ES-I3 (cell line): ENCODE results near the gene MYH11.

Experiments used
- H3K36me3 ChIP-seq: 2 replicates; pipeline ENCODE4 v1.6.1; 2013; ENCODE audit warnings: mild to moderate bottlenecking, low read length, control low read depth, moderate library complexity; ENCODE audit not compliant: insufficient read depth
- H3K4me1 ChIP-seq: 2 replicates; pipeline ENCODE4 v1.6.1; 2013; ENCODE audit warnings: mild to moderate bottlenecking, control low read depth, low read length; ENCODE audit not compliant: insufficient read depth
- H3K9ac ChIP-seq: 2 replicates; pipeline ENCODE4 v1.6.1; 2013; ENCODE audit warnings: low read depth, mild to moderate bottlenecking, low read length, moderate library complexity
- H3K9me3 ChIP-seq: 2 replicates; pipeline ENCODE4 v1.6.1; 2013; ENCODE audit warnings: mild to moderate bottlenecking, low read length, moderate library complexity; ENCODE audit not compliant: control insufficient read depth, insufficient read depth

The MYH11 gene

DNA sequence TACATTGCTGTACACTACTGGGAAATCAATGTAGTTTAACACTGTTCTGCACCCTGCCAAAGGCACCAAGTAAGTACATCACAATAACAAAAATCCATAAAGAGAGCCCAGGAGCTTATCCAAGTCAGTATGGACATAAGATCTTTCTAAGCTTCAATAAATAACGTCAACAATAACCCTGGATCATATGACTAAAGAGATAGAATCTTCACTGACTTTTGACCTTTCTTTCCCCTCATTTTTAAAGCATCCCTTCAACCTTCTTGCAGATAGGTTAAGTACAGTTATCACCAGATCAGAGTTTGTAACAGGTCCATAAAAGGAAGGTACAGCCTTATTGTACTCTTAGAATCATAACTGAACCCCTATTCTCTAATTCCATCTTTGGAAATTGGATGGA, 29.2 kb upstream of the MYH11 start:
- Histone ChIP-seq H3K36me3 (no peaks in the 10 kb centered on the region), H3K9ac (no peak overlapping the region), H3K9me3 (no peaks in the 10 kb centered on the region), H3K4me1 (peaks cover 5% of the 10 kb centered on the region)

DNA sequence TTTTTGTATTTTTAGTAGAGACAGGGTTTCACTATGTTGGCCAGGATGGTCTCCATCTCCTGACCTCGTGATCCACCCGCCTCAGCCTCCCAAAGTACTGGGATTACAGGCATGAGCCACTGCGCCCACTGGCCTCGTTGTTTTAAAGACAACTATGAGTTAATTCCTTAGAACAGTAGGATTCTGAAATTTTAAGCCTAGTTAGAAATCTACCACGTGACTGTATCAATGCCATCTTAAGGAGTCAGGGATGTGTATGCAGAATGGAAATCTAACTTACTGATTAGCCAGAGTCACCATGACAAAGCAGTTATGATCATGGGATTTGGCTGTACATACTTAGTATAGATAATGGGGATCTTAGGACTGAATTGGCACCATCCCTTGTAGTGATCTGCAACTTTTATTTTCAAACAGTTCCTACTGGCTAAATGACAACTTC, 28.8 kb upstream of the MYH11 start:
- no peaks in the 10 kb centered on the region for H3K9me3 ChIP-seq
- no peak overlapping the region for H3K9ac ChIP-seq
- no peaks in the 10 kb centered on the region for H3K36me3 ChIP-seq
- peaks cover 5% of the 10 kb centered on the region for H3K4me1 ChIP-seq

DNA sequence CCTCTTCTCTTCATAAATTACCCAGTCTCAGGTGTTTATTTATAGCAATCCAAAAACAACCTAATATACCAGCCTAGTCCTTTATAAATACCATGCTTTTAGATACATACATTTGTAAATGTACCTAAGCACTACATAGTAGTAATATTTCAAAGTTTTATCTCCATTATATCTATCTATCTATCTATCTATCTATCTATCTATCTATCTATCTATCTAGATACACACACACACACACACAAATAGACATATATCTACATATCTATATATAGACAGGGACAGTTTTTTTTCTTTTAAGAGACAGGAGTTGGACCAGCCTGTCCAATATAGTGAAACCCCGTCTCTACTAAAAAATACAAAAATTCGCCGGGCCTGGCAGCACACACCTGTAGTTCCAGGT, 25.7 kb upstream of the MYH11 start:
- H3K4me1 ChIP-seq = no peaks in the 10 kb centered on the region; the same call in 1 of the 2 replicates
- no peak overlapping the region for H3K9ac ChIP-seq
- H3K9me3 ChIP-seq = no peaks in the 10 kb centered on the region
- H3K36me3 ChIP-seq = 0 out of 2 replicates have a peak, but pooled peaks cover 3% of the 10 kb centered on the region

DNA sequence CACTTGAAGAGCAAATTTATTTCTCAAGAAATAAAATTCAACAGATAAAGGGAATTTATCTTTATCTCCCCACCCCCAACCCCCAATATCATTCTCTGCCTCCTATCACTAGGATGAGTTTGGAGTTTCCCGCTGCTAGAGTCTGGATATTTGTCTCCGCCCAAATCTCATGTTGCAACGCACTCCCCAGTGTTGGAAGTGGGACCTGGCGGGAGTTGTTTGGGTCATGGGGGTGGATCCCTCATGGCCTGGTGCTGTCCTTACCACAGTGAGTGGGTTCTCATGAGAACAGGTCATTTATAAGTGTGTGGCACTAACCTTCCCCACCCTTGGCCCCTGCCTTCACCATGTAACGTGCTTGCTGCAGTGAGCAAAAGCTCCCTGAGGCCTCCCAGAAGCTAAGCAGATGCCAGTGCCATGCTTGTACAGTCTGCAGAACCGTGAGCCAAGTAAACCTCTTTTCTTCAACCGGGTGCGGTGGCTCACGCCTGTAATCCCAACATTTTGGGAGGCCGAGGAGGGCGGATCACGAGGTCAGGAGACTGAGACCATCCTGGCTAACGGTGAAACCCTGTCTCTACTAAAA, 25.1 kb upstream of the MYH11 start:
- no peak overlapping the region for H3K9ac ChIP-seq
- no peaks in the 10 kb centered on the region for H3K9me3 ChIP-seq
- H3K36me3 ChIP-seq = peaks cover 6% of the 10 kb centered on the region; the same call in 1 of the 2 replicates
- H3K4me1 ChIP-seq = no peaks in the 10 kb centered on the region; the same call in 1 of the 2 replicates

- Histone ChIP-seq H3K9ac (no peak overlapping the region), H3K4me1 (no peaks in the 10 kb centered on the region; the same call in 1 of the 2 replicates), H3K9me3 (no peaks in the 10 kb centered on the region), H3K36me3 (peaks cover 6% of the 10 kb centered on the region)
These were observed 23.8 kb upstream of the MYH11 start for GRCh38 chr16:15880434-15881308.

- Histone ChIP-seq H3K4me1 (no peaks in the 10 kb centered on the region; the same call in 1 of the 2 replicates), H3K9me3 (no peaks in the 10 kb centered on the region), H3K36me3 (peaks cover 6% of the 10 kb centered on the region), H3K9ac (no peak overlapping the region)
These were observed 22.5 kb upstream of the MYH11 start for GRCh38 chr16:15879255-15879811.

DNA sequence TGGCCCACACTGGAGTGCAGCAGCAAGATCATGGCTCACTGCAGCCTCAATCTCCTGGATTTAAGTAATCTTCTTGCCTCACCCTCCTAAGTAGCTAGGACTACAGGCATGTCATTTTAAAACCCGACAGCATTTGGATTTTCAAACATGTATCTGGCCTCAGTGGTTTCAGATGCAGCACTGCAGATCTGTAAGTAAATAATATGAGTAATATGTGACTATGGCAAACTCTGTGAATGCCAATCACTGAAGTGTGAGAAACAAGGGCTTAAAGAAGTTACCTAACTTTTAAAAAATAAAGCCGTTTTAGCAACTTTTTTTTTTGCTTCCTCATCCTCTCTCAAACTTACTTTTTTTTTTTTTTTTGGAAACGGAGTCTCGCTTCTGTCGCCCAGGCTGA, 19.7 kb upstream of the MYH11 start:
- Histone ChIP-seq H3K9me3 (no peaks in the 10 kb centered on the region), H3K9ac (no peak overlapping the region), H3K4me1 (no peaks in the 10 kb centered on the region; the same call in 1 of the 2 replicates), H3K36me3 (peaks cover 15% of the 10 kb centered on the region)

- no peak overlapping the region for H3K9ac ChIP-seq
- H3K36me3 ChIP-seq = peaks cover 16% of the 10 kb centered on the region
- H3K9me3 ChIP-seq = no peaks in the 10 kb centered on the region
These were observed 18.0 kb upstream of the MYH11 start for GRCh38 chr16:15874745-15875314.

DNA sequence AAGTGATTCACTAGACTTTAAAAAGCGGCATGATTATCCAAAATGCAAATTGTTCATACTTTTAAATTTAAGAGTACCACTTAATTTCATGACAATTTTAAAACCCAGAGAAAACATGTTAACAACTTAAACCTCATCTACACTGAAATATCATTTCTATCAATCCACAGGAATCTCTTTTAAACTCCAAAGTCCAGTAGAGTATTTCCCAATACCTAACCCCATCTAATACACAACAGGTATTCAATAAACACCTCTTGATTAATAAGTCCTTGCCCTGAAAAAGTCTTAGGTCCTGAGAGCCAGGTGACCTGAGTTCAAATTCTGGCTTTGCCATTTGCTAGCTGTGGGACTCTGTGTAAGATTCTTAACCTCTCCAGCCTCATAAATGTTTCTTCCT, 16.9 kb upstream of the MYH11 start:
- Histone ChIP-seq H3K9ac (no peak overlapping the region), H3K4me1 (no peaks in the 10 kb centered on the region), H3K9me3 (no peaks in the 10 kb centered on the region), H3K36me3 (peaks cover 20% of the 10 kb centered on the region)

More at GRCh38 chr16:15874745-15875314, 18.0 kb upstream of the MYH11 start:
- H3K4me1 ChIP-seq = no peaks in the 10 kb centered on the region

DNA sequence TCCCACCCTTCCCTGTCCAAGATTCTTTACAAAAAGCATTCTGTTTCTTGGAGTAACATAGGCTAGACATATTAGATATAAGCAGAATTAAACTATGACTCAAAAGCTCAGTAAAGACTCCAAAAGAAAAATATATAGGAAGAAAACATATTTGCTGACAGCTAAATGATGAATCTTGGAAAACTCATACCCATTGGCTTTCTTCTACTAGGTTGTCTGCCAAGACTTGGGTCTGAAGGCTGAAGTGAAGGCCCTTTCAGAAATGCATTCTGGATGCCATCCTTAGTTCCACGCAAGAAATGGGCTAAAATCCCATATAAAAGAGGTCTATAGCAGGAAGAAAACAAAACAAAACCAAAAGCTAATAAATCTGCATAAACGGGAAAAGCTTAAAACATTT, 16.5 kb upstream of the MYH11 start:
- H3K36me3 ChIP-seq = peaks cover 20% of the 10 kb centered on the region

DNA sequence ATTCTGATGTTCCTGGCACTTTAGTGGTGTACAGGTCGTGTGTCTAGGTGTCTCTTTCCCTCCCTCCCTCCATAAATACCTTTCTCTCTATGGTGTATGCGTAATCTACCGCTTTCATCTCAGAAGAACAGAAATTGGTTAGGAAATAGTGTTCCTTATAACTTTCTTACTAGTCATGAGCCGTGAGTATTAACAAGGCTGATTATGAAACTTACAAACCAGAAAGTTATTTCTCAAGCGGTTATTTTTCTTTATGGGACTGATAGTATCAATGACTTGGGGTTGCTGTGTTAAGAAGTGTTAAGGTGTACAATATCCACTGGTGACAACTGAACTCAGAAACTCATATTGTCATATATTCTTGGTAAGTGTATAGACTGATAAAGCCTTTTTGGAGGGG, 13.2 kb upstream of the MYH11 start:
- Histone ChIP-seq H3K9me3 (no peaks in the 10 kb centered on the region), H3K36me3 (peaks cover 14% of the 10 kb centered on the region), H3K9ac (no peak overlapping the region), H3K4me1 (no peaks in the 10 kb centered on the region)

More for the DNA sequence above, 16.5 kb upstream of the MYH11 start:
- Histone ChIP-seq H3K9ac (no peak overlapping the region), H3K4me1 (no peaks in the 10 kb centered on the region), H3K9me3 (no peaks in the 10 kb centered on the region)

DNA sequence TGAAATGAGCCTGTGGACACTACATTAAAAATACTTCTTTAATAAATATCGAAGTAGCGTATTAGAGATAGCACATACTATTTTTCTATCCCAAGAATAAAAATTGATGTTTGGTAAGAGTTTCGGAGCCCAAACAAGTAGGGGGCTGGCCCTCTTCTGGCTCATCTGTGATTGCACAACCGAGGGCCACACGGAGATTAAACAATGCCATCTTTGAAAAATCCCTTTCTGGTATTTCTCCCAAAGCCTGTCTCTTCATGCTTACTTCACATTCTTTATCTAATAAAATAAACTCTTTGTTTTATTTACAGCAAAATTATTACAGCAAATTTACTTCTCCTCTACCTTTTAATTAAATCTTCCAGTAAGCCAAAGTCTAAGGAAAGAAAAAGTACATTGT, 9.6 kb upstream of the MYH11 start:
- Histone ChIP-seq H3K9me3 (no peaks in the 10 kb centered on the region), H3K9ac (no peak overlapping the region), H3K36me3 (peaks cover 5% of the 10 kb centered on the region), H3K4me1 (no peaks in the 10 kb centered on the region)

DNA sequence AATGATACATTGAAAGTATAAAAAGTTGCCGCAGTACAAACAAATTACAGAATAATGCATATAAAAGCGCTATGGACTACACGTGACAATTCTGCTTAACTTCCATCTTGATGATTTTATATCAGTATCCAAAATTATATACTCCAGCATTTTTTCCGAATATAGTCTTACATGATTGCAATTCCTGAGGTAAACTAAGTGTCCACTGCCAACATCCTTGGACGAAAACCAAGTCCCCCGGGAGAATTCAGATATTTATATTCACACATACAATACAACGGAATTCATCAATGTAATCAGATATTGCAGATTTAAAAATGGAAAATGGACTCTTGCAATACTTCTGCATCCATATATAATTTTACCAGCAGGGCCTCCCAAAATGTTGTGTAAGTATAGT, 8.9 kb upstream of the MYH11 start:
- Histone ChIP-seq H3K9ac (no peak overlapping the region), H3K36me3 (peaks cover 5% of the 10 kb centered on the region), H3K9me3 (no peaks in the 10 kb centered on the region), H3K4me1 (no peaks in the 10 kb centered on the region)

DNA sequence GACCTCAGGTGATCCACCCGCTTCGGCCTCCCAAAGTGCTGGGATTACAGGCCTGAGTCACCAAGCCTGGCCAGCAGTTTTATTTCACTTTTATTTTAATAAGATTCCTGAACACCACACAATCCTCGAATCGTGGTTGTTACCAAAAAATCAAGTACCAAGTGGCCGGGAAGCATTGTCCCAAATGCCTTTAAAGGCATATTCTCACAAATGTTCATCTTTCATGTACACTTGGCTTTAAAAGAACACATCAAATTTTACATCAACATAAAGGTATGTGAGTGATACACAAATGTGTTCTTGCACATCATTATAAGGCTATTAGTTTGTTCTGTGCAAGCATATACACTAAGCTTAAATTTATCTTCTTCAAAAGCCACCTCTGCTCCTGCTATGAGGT, 8.1 kb upstream of the MYH11 start:
- H3K4me1 ChIP-seq = no peaks in the 10 kb centered on the region
- H3K9ac ChIP-seq = no peak overlapping the region
- no peaks in the 10 kb centered on the region for H3K9me3 ChIP-seq
- peaks cover 5% of the 10 kb centered on the region for H3K36me3 ChIP-seq
